AG04449 (cell line): ENCODE data around the gene WFDC13.

Experiments used
- CTCF ChIA-PET: fragments of 350-600 bp; formaldehyde crosslinking; extraction: SDS; loops from one replicate; lab custom pipeline; 2021; ENCODE audit warnings: antibody characterized with exemption; lab: Yijun Ruan, JAX
- POLR2A ChIA-PET: fragments of 400-600, 350-600 bp; formaldehyde crosslinking; extraction: SDS; loops from one replicate; lab custom pipeline; 2020; ENCODE audit warnings: antibody characterized with exemption, inconsistent platforms; lab: Yijun Ruan, JAX
- DNase-seq: peaks from one replicate; pipeline ENCODE4 v3.0.0-alpha.2; 2010; ENCODE audit warnings: low read depth, low spot score
- H3K4me3 ChIP-seq: 2 replicates; pipeline ENCODE4 v1.5.1; 2011; ENCODE audit warnings: low read depth, mild to moderate bottlenecking, control low read depth, low read length
- TF ChIP-seq, protein P1 (sequence below): IDR thresholded peaks from one replicate; pipeline ENCODE4 v1.5.1; 2011; ENCODE audit warnings: mild to moderate bottlenecking, moderate library complexity, low read length, control low read depth, inconsistent platforms; ENCODE audit not compliant: insufficient read depth; ENCODE audit errors: missing control alignments

The WFDC13 gene

DNA sequence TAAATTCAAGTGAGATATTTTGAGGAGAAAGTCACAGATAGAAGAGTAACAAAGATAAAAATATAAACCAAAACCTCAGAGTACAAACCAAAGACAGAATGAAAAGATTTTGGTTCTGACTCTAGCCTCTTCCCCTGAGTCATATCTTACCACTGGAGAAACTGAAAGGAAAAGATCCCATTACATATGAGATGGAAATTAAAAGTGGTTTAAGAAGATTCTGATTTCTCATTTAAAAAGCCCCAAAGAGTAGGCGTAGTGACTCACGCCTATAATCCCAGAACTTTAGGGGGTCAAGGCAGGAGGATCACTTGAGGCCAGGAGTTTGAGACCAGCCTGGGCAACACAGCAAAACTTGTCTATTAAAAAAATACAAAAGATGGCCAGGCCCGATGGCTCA, 50.9 kb downstream of the WFDC13 start:
- POLR2A ChIA-PET = no interaction called here
- DNase-seq = no peak

GRCh38 chr20:45758096-45758495, 56.3 kb downstream of the WFDC13 start:
- DNase-seq = no peak
- POLR2A ChIA-PET = interaction anchor here (0.8 kb wide), 1 partner anchor 9 kb away, joined by 3 read pairs; no protein-coding TSS in a partner anchor
- CTCF ChIA-PET = no interaction called here
- H3K4me3 ChIP-seq = no peak overlapping the region
- TF ChIP-seq, protein P1, sequence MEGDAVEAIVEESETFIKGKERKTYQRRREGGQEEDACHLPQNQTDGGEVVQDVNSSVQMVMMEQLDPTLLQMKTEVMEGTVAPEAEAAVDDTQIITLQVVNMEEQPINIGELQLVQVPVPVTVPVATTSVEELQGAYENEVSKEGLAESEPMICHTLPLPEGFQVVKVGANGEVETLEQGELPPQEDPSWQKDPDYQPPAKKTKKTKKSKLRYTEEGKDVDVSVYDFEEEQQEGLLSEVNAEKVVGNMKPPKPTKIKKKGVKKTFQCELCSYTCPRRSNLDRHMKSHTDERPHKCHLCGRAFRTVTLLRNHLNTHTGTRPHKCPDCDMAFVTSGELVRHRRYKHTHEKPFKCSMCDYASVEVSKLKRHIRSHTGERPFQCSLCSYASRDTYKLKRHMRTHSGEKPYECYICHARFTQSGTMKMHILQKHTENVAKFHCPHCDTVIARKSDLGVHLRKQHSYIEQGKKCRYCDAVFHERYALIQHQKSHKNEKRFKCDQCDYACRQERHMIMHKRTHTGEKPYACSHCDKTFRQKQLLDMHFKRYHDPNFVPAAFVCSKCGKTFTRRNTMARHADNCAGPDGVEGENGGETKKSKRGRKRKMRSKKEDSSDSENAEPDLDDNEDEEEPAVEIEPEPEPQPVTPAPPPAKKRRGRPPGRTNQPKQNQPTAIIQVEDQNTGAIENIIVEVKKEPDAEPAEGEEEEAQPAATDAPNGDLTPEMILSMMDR = no peak

More for the DNA sequence above, 50.9 kb downstream of the WFDC13 start:
- TF ChIP-seq, protein P1 = no peak
- H3K4me3 ChIP-seq = no peak overlapping the region
- CTCF ChIA-PET = no interaction called here
